Heart left ventricle (tissue), 16 donors: Measurements from ENCODE around the gene GOLGA7B. TPM values are rescaled to one million over a fixed set of nuclear protein-coding genes. Genes with fewer than 3 reads are reported as not detected.

ENCODE experiments used
- ATAC-seq, 4 donors: fragments of 200-7000 bp; cut with Tn5 transposase; one replicate each; pipeline ENCODE4 v1.9.1; 2020 to 2022; ENCODE audit warnings: moderate library complexity in 4 of 4, mild to moderate bottlenecking in 3 of 4, moderate number of reproducible peaks in 1 of 4
- DNase-seq, 5 donors: peaks; one replicate each; pipeline ENCODE4 v3.0.0-alpha.2; 2020
- H3K27ac ChIP-seq, 12 donors: fragments of 200-600 bp; sonication (generic) in 4 of 12; one replicate each; pipeline versions ENCODE4 v1.5.0 to v1.8.0; 2016 to 2022; ENCODE audit warnings: mild to moderate bottlenecking in 2 of 12
- H3K27me3 ChIP-seq, 9 donors: fragments of 200-600 bp; sonication (generic) in 2 of 9; one replicate each; pipeline versions ENCODE4 v1.5.1 to v1.8.0; 2016 to 2022; ENCODE audit warnings: mild to moderate bottlenecking in 3 of 9
- H3K36me3 ChIP-seq, 9 donors: fragments of 200-600 bp; sonication (generic) in 2 of 9; one replicate each; pipeline versions ENCODE4 v1.5.0 to v1.8.0; 2018 to 2022; ENCODE audit warnings: mild to moderate bottlenecking in 2 of 9
- H3K4me1 ChIP-seq, 12 donors: fragments of 200-600 bp; sonication (generic) in 4 of 12; one replicate each; pipeline versions ENCODE4 v1.5.0 to v1.8.0; 2016 to 2022; ENCODE audit warnings: mild to moderate bottlenecking in 3 of 12
- H3K4me3 ChIP-seq, 12 donors: fragments of 200-600 bp; sonication (generic) in 4 of 12; one replicate each; pipeline versions ENCODE4 v1.5.0 to v1.8.0; 2017 to 2022; ENCODE audit warnings: mild to moderate bottlenecking in 9 of 12, moderate library complexity in 4 of 12
- H3K9me3 ChIP-seq, 12 donors: fragments of 200-600 bp; sonication (generic) in 4 of 12; one replicate each; pipeline versions ENCODE4 v1.5.0 to v1.8.0; 2016 to 2022; ENCODE audit warnings: mild to moderate bottlenecking in 1 of 12
- CTCF ChIP-seq, 12 donors: fragments of 200-600 bp; sonication (generic) in 4 of 12; IDR thresholded peaks; one replicate each; pipeline versions ENCODE4 v1.5.0 to v1.8.0; 2018 to 2022; ENCODE audit warnings: antibody characterized with exemption in 12 of 12, mild to moderate bottlenecking in 5 of 12
- POLR2A ChIP-seq, 2 donors: fragments of 450-650 bp; IDR thresholded peaks; one replicate each; pipeline ENCODE4 v1.6.1; 2017; ENCODE audit warnings: antibody characterized with exemption in 2 of 2, mild to moderate bottlenecking in 2 of 2, moderate library complexity in 2 of 2
- WGBS, 4 donors: extraction: QIAGEN DNeasy Blood & Tissue Kit in 2 of 4; methylation state at CpG; one replicate each; pipeline versions ENCODE4 v1.1.5 to v1.1.7; 2013 to 2018; 5-methylcytosine and 5-hydroxymethylcytosine counted together
- intact Hi-C, 10 donors: fragments of 100-400 bp; cut with DNase I; formaldehyde crosslinking; loops; one replicate each; pipeline versions ENCODE4 v1.11.1 to v1.14.2; 2022
- polyA plus RNA-seq, 2 donors: library from polyadenylated mRNA; stranded (reverse); fragments of 200-250 nt; gene quantifications; one replicate each; pipeline ENCODE4 v1.2.3, GENCODE V29; 2013
- total RNA-seq, 9 donors: library from RNA; depleted of rRNA in 2 of 9; stranded (reverse); fragments of >200 nt in 2 of 9; fragmentation: NEBNext Ultra II Directional in 3 of 9; extraction: Animal tissue kit (Norgen Biotek cat#: 25700) in 3 of 9; gene quantifications; one replicate each; pipeline versions ENCODE4 v1.1.0 to v1.2.4, GENCODE V29; 2016 to 2023
- donor health status: ischemic (EF 13 %, LVEDD 7.1; RV severe dilation, severe dysfunction).
- donor health status: healthy with polysubstance abuse.
- donor health status: DM: no; HTN: yes; CAD: no.
- donor health status: DM: no; HTN: no; CAD: no.
- donor health status: ischemic (EF 25% LVEDD 6.9; RV normal size, moderate dysfunction).
- donor health status: ischemic (EF 25% LVEDD 5.7; RV mildly dilated, moderate dysfunction).
- donor health status: healthy.
- donor health status: DM: yes; HTN: yes; CAD: no.
- donor health status: ischemic (EF 35%, LVEDD 5.7; RV mildly dilated, moderate dysfunction).
- donor health status: nonischemic (EF 11% LVEDD 7.7; RV severe dilation, severe dysfunction).
- donor health status: DM: yes; HTN: yes; CAD: no.
- donor health status: PGD.
- donor health status: ischemic (EF 29% LVEDD 5.4; RV normal size, mild dysfunction).
- donor health status: nonischemic (EF 23%, LVEDD 6.1; RV moderate dilation, normal function).

The GOLGA7B gene
- total and polyA plus RNA-seq, 11 donors = 0.06 to 1.1 (median 0.16) TPM; not detected in 1

DNA sequence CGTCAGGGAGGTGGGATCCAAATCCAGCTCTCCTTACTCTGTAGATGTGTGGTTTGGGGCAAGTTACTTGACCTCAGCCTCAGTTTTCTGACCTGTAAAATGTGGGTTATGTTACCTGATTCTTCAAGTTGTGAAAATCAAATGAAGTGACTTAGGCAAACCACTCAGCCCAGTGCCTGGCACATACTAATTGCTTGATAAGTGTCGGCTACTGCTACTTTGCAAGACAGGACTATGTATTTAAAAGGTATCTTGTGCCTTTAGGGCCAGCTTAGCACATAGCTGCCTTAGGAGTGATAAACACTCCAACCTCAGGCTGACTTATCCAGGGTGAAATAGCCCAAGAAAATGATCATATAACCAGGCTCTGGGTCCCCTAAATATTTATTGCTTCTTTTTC lies 42.9 kb downstream of the GOLGA7B start:
- intact Hi-C loops = no loop called here
- peaks cover 0 to 11% (median 0%) of the 10 kb centered on the region in 12 donors for H3K4me1 ChIP-seq
- no peak for ATAC-seq
- no peak for DNase-seq
- no peaks in the 10 kb centered on the region for H3K36me3 ChIP-seq
- TF ChIP-seq POLR2A (IDR thresholded peaks at IDR 0.05) = no peak
- no peak for TF ChIP-seq CTCF (IDR thresholded peaks at IDR 0.05)
- no peaks in the 10 kb centered on the region for H3K9me3 ChIP-seq
- no peak overlapping the region for H3K4me3 ChIP-seq
- H3K27ac ChIP-seq = no peak overlapping the region
- H3K27me3 ChIP-seq = no peaks in the 10 kb centered on the region
- 69 to 84% (median 76%) methylated on average over 2 of the region's 2 CpGs for WGBS, 4 donors

DNA sequence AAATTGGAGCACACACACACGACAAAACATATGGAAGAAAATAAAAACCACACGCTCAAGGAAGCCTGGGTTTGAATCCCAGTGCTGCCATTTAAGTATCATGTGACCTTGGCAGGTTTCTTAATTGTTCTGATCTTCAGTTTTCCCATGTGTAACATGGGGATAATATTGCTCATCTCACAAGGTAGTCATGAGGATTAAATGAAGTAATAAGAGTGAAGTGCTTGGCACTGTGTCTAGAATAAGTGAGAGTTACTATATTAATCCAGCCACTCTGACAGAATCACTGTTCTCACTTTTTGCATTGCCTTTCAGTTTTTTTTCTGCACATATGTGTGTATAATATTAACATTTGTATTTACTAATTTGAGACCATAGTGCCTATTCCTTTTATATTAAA lies 43.3 kb downstream of the GOLGA7B start:
- no peak overlapping the region for H3K27ac ChIP-seq
- H3K4me1 ChIP-seq = peaks cover 0 to 11% (median 0%) of the 10 kb centered on the region in 12 donors
- H3K36me3 ChIP-seq = no peaks in the 10 kb centered on the region
- no peaks in the 10 kb centered on the region for H3K9me3 ChIP-seq
- DNase-seq (no peak), ATAC-seq (no peak)
- WGBS, 4 donors = 87 to 90% (median 88%) methylated on average over 2 of the region's 2 CpGs
- no peaks in the 10 kb centered on the region for H3K27me3 ChIP-seq
- H3K4me3 ChIP-seq = no peak overlapping the region
- intact Hi-C loops = no loop called here
- TF ChIP-seq CTCF (IDR thresholded peaks at IDR 0.05) (no peak), POLR2A (IDR thresholded peaks at IDR 0.05) (no peak)

GRCh38 chr10:97894092-97894491 lies 44.4 kb downstream of the GOLGA7B start:
- TF ChIP-seq POLR2A (IDR thresholded peaks at IDR 0.05) (no peak), CTCF (IDR thresholded peaks at IDR 0.05) (no peak)
- 74 to 79% (median 77%) methylated on average over 3 of the region's 3 CpGs for WGBS, 4 donors
- Histone ChIP-seq H3K9me3 (no peaks in the 10 kb centered on the region), H3K4me3 (no peak overlapping the region), H3K27me3 (no peaks in the 10 kb centered on the region), H3K36me3 (no peaks in the 10 kb centered on the region), H3K27ac (no peak overlapping the region), H3K4me1 (peaks cover 0 to 14% (median 0%) of the 10 kb centered on the region in 12 donors)
- intact Hi-C loops = no loop called here
- DNase-seq (no peak), ATAC-seq (no peak)

- DNase-seq (no peak), ATAC-seq (no peak)
- H3K4me3 ChIP-seq = no peak overlapping the region
- H3K27me3 ChIP-seq = no peaks in the 10 kb centered on the region
- H3K36me3 ChIP-seq = no peaks in the 10 kb centered on the region
- no peak overlapping the region for H3K27ac ChIP-seq
- H3K9me3 ChIP-seq = no peaks in the 10 kb centered on the region
- H3K4me1 ChIP-seq = peaks cover 0 to 14% (median 0%) of the 10 kb centered on the region in 12 donors
- 90 to 93% (median 90%) methylated on average over 12 to 13 of the region's 13 CpGs for WGBS, 4 donors
- TF ChIP-seq CTCF (IDR thresholded peaks at IDR 0.05) (no peak), POLR2A (IDR thresholded peaks at IDR 0.05) (no peak)
- intact Hi-C loops = no loop called here
These were observed 45.4 kb downstream of the GOLGA7B start for GRCh38 chr10:97895084-97895483.
